HepG2 (cell line): ENCODE data around the gene NOM1. TPM values are rescaled to one million over a fixed set of nuclear protein-coding genes. Genes with fewer than 3 reads are reported as not detected.

Experiments
- ATAC-seq: fragments of 200-7000 bp; cut with Tn5 transposase; 3 replicates; pipeline ENCODE4 v1.9.1; 2020; ENCODE audit warnings: mild to moderate bottlenecking, moderate library complexity
- BruUV-seq: library from RNA; stranded (reverse); fragments of 400-500 nt; replicated peaks from 2 replicates; lab custom pipeline; 2021; lab: Mats Ljungman, UMichigan
- CTCF ChIA-PET: fragments of 300-600 bp; formaldehyde crosslinking; extraction: SDS; loops from one replicate; lab custom pipeline; 2021; ENCODE audit warnings: low total read pairs, inconsistent platforms, low intra/inter-chr PET ratio; lab: Yijun Ruan, JAX
- POLR2A ChIA-PET: fragments of 350-600 bp; sonication (Branson Sonifier 250); formaldehyde crosslinking; loops from one replicate; lab custom pipeline; 2020; ENCODE audit warnings: antibody characterized with exemption, inconsistent platforms; lab: Yijun Ruan, JAX
- DNase-seq: peaks from one replicate; pipeline ENCODE4 v3.0.0-alpha.2; 2015; ENCODE audit warnings: low spot score
- FAIRE-seq: peaks from 3 replicates; lab custom pipeline; 2011; peaks lifted over from hg19 to GRCh38; lab: Jason Lieb, UNC
- H2AFZ ChIP-seq: one replicate; pipeline ENCODE4 v1.6.1; 2011; ENCODE audit warnings: low read length, inconsistent platforms
- H3K27ac ChIP-seq: fragments of 300-600 bp; 3 replicates; pipeline ENCODE4 v1.8.0; 2011; ENCODE audit warnings: mixed run types, mild to moderate bottlenecking, mixed read lengths, low read length, inconsistent platforms; ENCODE audit not compliant: insufficient read depth; ENCODE audit errors: extremely low read length
- H3K27me3 ChIP-seq, 2 experiments: fragments of 200-600 bp in 1 of 2; 2 replicates in 1 of 2; 3 replicates in 1 of 2; pipeline versions ENCODE4 v1.6.0 to v1.8.0; 2011; ENCODE audit warnings: low read length in 2 of 2, mild to moderate bottlenecking in 2 of 2, moderate library complexity in 2 of 2, inconsistent platforms in 1 of 2; ENCODE audit not compliant: insufficient read depth in 2 of 2, control insufficient read depth in 1 of 2
- H3K36me3 ChIP-seq, 2 experiments: fragments of 200-600 bp in 1 of 2; replicated peaks in 1 of 2; 2 replicates in 1 of 2; 3 replicates in 1 of 2; pipeline versions ENCODE4 v1.5.1 to v1.8.0; 2011; ENCODE audit warnings: low read length in 2 of 2, inconsistent platforms in 1 of 2; ENCODE audit not compliant: insufficient read depth in 2 of 2, control insufficient read depth in 1 of 2
- H3K4me1 ChIP-seq: 2 replicates; pipeline ENCODE4 v1.5.1; 2012; ENCODE audit warnings: low read length, inconsistent platforms; ENCODE audit not compliant: insufficient read depth
- H3K4me2 ChIP-seq: 2 replicates; pipeline ENCODE4 v1.6.0; 2011; ENCODE audit warnings: low read depth, low read length, inconsistent platforms
- H3K4me3 ChIP-seq, 3 experiments: fragments of 200-600 bp in 1 of 3; sonication (generic), shearing (Covaris generic) in 1 of 3; replicated peaks in 1 of 3; 2 replicates each; pipeline ENCODE4 v1.5.1; 2011 to 2016; ENCODE audit warnings: low read length in 3 of 3, inconsistent platforms in 2 of 3, low read depth in 2 of 3, mild to moderate bottlenecking in 2 of 3, control low read depth in 1 of 3, mixed read lengths in 1 of 3; ENCODE audit not compliant: insufficient read depth in 1 of 3
- H3K79me2 ChIP-seq: one replicate; pipeline ENCODE4 v1.6.1; 2011; ENCODE audit warnings: low read length, inconsistent platforms; ENCODE audit not compliant: insufficient read depth
- H3K9ac ChIP-seq: 2 replicates; pipeline ENCODE4 v1.6.0; 2011; ENCODE audit warnings: mild to moderate bottlenecking, low read depth, low read length, inconsistent platforms; ENCODE audit not compliant: insufficient read depth
- H3K9me3 ChIP-seq: 2 replicates; pipeline ENCODE4 v1.5.1; 2012; ENCODE audit warnings: mild to moderate bottlenecking, low read length
- H4K20me1 ChIP-seq: 2 replicates; pipeline ENCODE4 v1.6.0; 2011; ENCODE audit warnings: inconsistent platforms, mild to moderate bottlenecking, low read length, moderate library complexity; ENCODE audit not compliant: insufficient read depth
- CTCF ChIP-seq: sonication (generic); formaldehyde crosslinking; IDR thresholded peaks from 2 replicates; pipeline ENCODE4 v1.5.0; 2020; ENCODE audit warnings: mild to moderate bottlenecking, missing genetic modification reagents, moderate library complexity
- E2F2 ChIP-seq: sonication (generic); formaldehyde crosslinking; IDR thresholded peaks from 2 replicates; pipeline ENCODE4 v1.4.0; 2020; ENCODE audit warnings: missing genetic modification reagents, borderline replicate concordance
- ETV5 ChIP-seq: IDR thresholded peaks from 2 replicates; pipeline ENCODE4 v1.6.1; 2018; ENCODE audit warnings: missing biosample characterization, missing genetic modification reagents, inconsistent platforms, borderline replicate concordance
- EZH2 ChIP-seq: conservative IDR thresholded peaks from 2 replicates; pipeline ENCODE4 v1.6.1; 2012; ENCODE audit warnings: mild to moderate bottlenecking, low read depth, low read length, moderate library complexity
- HOXA3 ChIP-seq: sonication (generic); formaldehyde crosslinking; IDR thresholded peaks from 2 replicates; pipeline ENCODE4 v1.5.0; 2020; ENCODE audit warnings: missing genetic modification reagents
- POLR2AphosphoS5 ChIP-seq: IDR thresholded peaks from 2 replicates; pipeline ENCODE4 v1.6.1; 2012; ENCODE audit warnings: low read depth, low read length
- ZNF687 ChIP-seq: sonication (generic); formaldehyde crosslinking; IDR thresholded peaks from 2 replicates; pipeline ENCODE4 v1.5.1; 2020; ENCODE audit warnings: mild to moderate bottlenecking, missing genetic modification reagents, moderate library complexity
- WGBS: methylation state at CpG from one replicate; pipeline ENCODE4 v1.1.6; 2017; ENCODE audit warnings: low lambda C conversion rate; 5-methylcytosine and 5-hydroxymethylcytosine counted together
- in situ Hi-C: cut with HindIII; loops from 2 replicates; pipeline ENCODE4 v1.10.0; 2017; ENCODE audit warnings: low pct_unique_long_range_greater_than_20kb; ENCODE audit not compliant: extremely low pct_ligation_motif_present
- intact Hi-C: fragments of 100-400 bp; cut with micrococcal nuclease; formaldehyde crosslinking; loops from one replicate; pipeline ENCODE4 v1.10.0; 2022; ENCODE audit not compliant: unreplicated experiment
- polyA plus RNA-seq, 8 experiments: library from polyadenylated mRNA; depleted of rRNA in 3 of 8; stranded (reverse) in 7 of 8; unstranded in 1 of 8; fragments of >200 nt; fragmentation: Illumina TruSeq in 4 of 8; extraction: Trizol in 4 of 8; gene quantifications; 2 replicates each; pipeline versions ENCODE4 v1.2.1 to v1.2.3, GENCODE V29; 2011 to 2016; ENCODE audit warnings: low read depth in 4 of 8, missing spikeins in 1 of 8, mixed read lengths in 1 of 8; ENCODE audit not compliant: insufficient read depth in 1 of 8
- total RNA-seq, 5 experiments: library from RNA; depleted of rRNA; stranded (reverse); fragments of >200 nt; fragmentation: Illumina TruSeq; extraction: Trizol; gene quantifications; 2 replicates each; pipeline ENCODE4 v1.2.3, GENCODE V29; 2016; ENCODE audit warnings: low read depth in 1 of 5

The NOM1 gene
- total and polyA plus RNA-seq, 2 of the 13 experiments (the other 11 are each of a cell fraction or from before 2014, with no cell fraction given), result 14.2 to 26.2 TPM

- CTCF ChIA-PET, result no interaction called here
- peak overlapping the region in 2 of 3 experiments; percentile 16 to 40; a peak in 3 of 6 replicates for H3K4me3 ChIP-seq
- FAIRE-seq, result no peak
Measured at GRCh38 chr7:157021071-157021870, 71.8 kb downstream of the NOM1 start.

More at GRCh38 chr7:157021071-157021870, 71.8 kb downstream of the NOM1 start:
- H3K9ac ChIP-seq, result no peak overlapping the region
- POLR2A ChIA-PET, result no interaction called here
- TF ChIP-seq HOXA3 (0 out of 2 replicates have a peak, but pooled peaks have one; percentile 10), EZH2 (peak; percentile 46), E2F2 (CRISPR knock-in tag) (no peak), ETV5 (CRISPR knock-in tag) (no peak), ZNF687 (peak; percentile 25; the same call in 1 of the 2 replicates), POLR2AphosphoS5 (no peak), CTCF (no peak)
- in situ Hi-C loops, result no loop called here
- H3K79me2 ChIP-seq, result no peaks in the 10 kb centered on the region
- no peaks in the 10 kb centered on the region for H3K9me3 ChIP-seq
- H3K36me3 ChIP-seq, result no peaks in the 10 kb centered on the region
- peaks cover 43% of the 10 kb centered on the region for H3K4me1 ChIP-seq
- DNase-seq (no peak), ATAC-seq (peak; percentile 12)
- intact Hi-C loops, result no loop called here
- H3K4me2 ChIP-seq, result peak overlapping the region; percentile 23; the same call in 1 of the 2 replicates
- H3K27me3 ChIP-seq, result peaks cover 21 to 96% of the 10 kb centered on the region in 2 experiments; a peak in 4 of 5 replicates
- peaks cover 8% of the 10 kb centered on the region; the same call in 1 of the 2 replicates for H4K20me1 ChIP-seq
- no peak overlapping the region for H3K27ac ChIP-seq
- BruUV-seq, result no TSS peak
- no peak overlapping the region for H2AFZ ChIP-seq
- WGBS, result 66% methylated on average over 17 of the region's 84 CpGs
